ENCODE data around the gene PLSCR1.
"Not testable (repeated sequence)": the region's sequence is repeated elsewhere in the genome, so short reads cannot be mapped to it uniquely, and the experiment has no call there.

The PLSCR1 gene

GRCh38 chr3:146511402-146512134 is 32.8 kb downstream of the PLSCR1 start:
- no peak for DNase-seq

GRCh38 chr3:146507331-146508120 is 36.9 kb downstream of the PLSCR1 start:
- DNase-seq = no peak

- DNase-seq = no peak
These were observed 38.9 kb downstream of the PLSCR1 start for GRCh38 chr3:146505516-146505915.

GRCh38 chr3:146504498-146505197 is 39.8 kb downstream of the PLSCR1 start:
- no peak for DNase-seq

- peak; percentile 94 for DNase-seq
These were observed 40.8 kb downstream of the PLSCR1 start for GRCh38 chr3:146503461-146504202.

GRCh38 chr3:146502887-146503460 is 41.4 kb downstream of the PLSCR1 start:
- no peak for DNase-seq

GRCh38 chr3:146501752-146502151 is 42.7 kb downstream of the PLSCR1 start:
- DNase-seq = no peak

GRCh38 chr3:146499701-146500100 is 44.7 kb downstream of the PLSCR1 start:
- no peak for DNase-seq

- DNase-seq = no peak
These were observed 46.2 kb downstream of the PLSCR1 start for GRCh38 chr3:146498002-146498736.

GRCh38 chr3:146497145-146497843 is 47.1 kb downstream of the PLSCR1 start:
- DNase-seq = not testable (repeated sequence)

- no peak for DNase-seq
These were observed 47.7 kb downstream of the PLSCR1 start for GRCh38 chr3:146496726-146497125.

- DNase-seq = peak; percentile 28
These were observed 48.2 kb downstream of the PLSCR1 start for GRCh38 chr3:146496251-146496650.

GRCh38 chr3:146493761-146494160 is 50.6 kb downstream of the PLSCR1 start:
- DNase-seq = peak; percentile 59

- no peak for DNase-seq
These were observed 51.2 kb downstream of the PLSCR1 start for GRCh38 chr3:146493221-146493620.

GRCh38 chr3:146491303-146491702 is 53.1 kb downstream of the PLSCR1 start:
- DNase-seq = peak; percentile 74

- DNase-seq = no peak
These were observed 59.1 kb downstream of the PLSCR1 start for GRCh38 chr3:146485297-146485696.

- DNase-seq = no peak
These were observed 68.2 kb downstream of the PLSCR1 start for GRCh38 chr3:146476094-146476740.

- DNase-seq = not testable (repeated sequence)
These were observed 69.4 kb downstream of the PLSCR1 start for GRCh38 chr3:146474976-146475375.

GRCh38 chr3:146473726-146474125 is 70.7 kb downstream of the PLSCR1 start:
- DNase-seq = no peak

- no peak for DNase-seq
These were observed 71.8 kb downstream of the PLSCR1 start for GRCh38 chr3:146472611-146473010.
